ENCODE data around the gene RNF224. TPM values are rescaled to one million over a fixed set of nuclear protein-coding genes. Genes with fewer than 3 reads are reported as not detected.

RNF224 gene
- total and polyA plus RNA-seq, 2 of the 13 experiments (the other 11 are each of a cell fraction or from before 2014, with no cell fraction given) = 0.09 TPM; not detected in 1

- TF ChIP-seq MNT (IDR thresholded peaks at IDR 0.05) (no peak), ZNF615 (CRISPR knock-in tag; IDR thresholded peaks at IDR 0.05; ENCODE audit: borderline replicate concordance) (no peak), FOXJ3 (CRISPR knock-in tag; IDR thresholded peaks at IDR 0.05; ENCODE audit: borderline replicate concordance) (no peak), MYNN (CRISPR knock-in tag; IDR thresholded peaks at IDR 0.05; ENCODE audit: low read depth) (no peak), NR2F6 (IDR thresholded peaks at IDR 0.05) (no peak), NR2F6 (CRISPR knock-in tag; IDR thresholded peaks at IDR 0.05) (peak; percentile 57; the same call in 1 of the 2 replicates), ZNF513 (CRISPR knock-in tag; conservative IDR thresholded peaks at IDR 0.05) (no peak; the same call in 1 of the 2 replicates), ZNF414 (CRISPR knock-in tag; IDR thresholded peaks at IDR 0.05) (no peak), JDP2 (CRISPR knock-in tag; IDR thresholded peaks at IDR 0.05; ENCODE audit: borderline replicate concordance) (peak; percentile 63; the same call in 1 of the 2 replicates), RBAK (CRISPR knock-in tag; IDR thresholded peaks at IDR 0.05) (no peak), ZMYM4 (CRISPR knock-in tag; IDR thresholded peaks at IDR 0.05) (peak; percentile 29; the same call in 1 of the 2 replicates), REL (CRISPR knock-in tag; conservative IDR thresholded peaks at IDR 0.05) (no peak), SMAD3 (CRISPR knock-in tag; IDR thresholded peaks at IDR 0.05) (no peak), RNF219 (CRISPR knock-in tag; IDR thresholded peaks at IDR 0.05) (no peak), ZNF740 (CRISPR knock-in tag; IDR thresholded peaks at IDR 0.05) (no peak), ZBTB42 (CRISPR knock-in tag; IDR thresholded peaks at IDR 0.05) (0 out of 2 replicates have a peak, but pooled peaks have one; percentile 21), ZBTB8A (CRISPR knock-in tag; IDR thresholded peaks at IDR 0.05; ENCODE audit: borderline replicate concordance, low read depth) (no peak), MLLT10 (CRISPR knock-in tag; IDR thresholded peaks at IDR 0.05) (no peak), ZNF326 (CRISPR knock-in tag; IDR thresholded peaks at IDR 0.05; ENCODE audit: borderline replicate concordance) (no peak), ZNF335 (CRISPR knock-in tag; IDR thresholded peaks at IDR 0.05) (no peak), ZNF780A (CRISPR knock-in tag; IDR thresholded peaks at IDR 0.05) (no peak), TRIM24 (CRISPR knock-in tag; IDR thresholded peaks at IDR 0.05) (no peak), YEATS2 (CRISPR knock-in tag; IDR thresholded peaks at IDR 0.05; ENCODE audit: borderline replicate concordance) (no peak), HNRNPUL1 (IDR thresholded peaks at IDR 0.05; ENCODE audit: low read depth, low read length) (no peak), ZNF552 (CRISPR knock-in tag; IDR thresholded peaks at IDR 0.05; ENCODE audit: borderline replicate concordance) (no peak)
Measured at GRCh38 chr9:137254624-137255447, 27.5 kb downstream of the RNF224 start, which contains the start of gene NELFB (continued).
